ENCODE measurements around the gene CSDE1.

DNA sequence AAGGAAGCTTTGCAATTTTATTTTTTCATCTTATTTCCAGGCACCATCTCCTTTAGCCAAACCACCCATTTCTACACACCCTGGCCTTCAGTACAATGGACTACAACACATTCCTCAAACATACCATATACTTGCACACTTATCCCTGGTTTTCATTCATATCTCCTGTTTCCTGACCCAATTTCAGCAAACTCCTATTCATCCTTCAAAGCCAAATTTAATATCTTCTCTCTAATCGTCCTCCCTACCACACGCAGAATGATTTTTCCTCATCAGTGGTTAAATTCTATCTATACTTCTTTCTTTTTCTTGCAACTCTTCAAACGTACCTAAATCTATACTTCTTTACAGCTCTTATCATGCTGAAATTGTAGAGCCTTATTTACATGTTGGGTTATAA lies 90.8 kb downstream of the CSDE1 start:
- TF ChIP-seq POLR2A (IDR thresholded peaks at IDR 0.05) (no peak), CTCF (IDR thresholded peaks at IDR 0.05) (no peak)

Measured in heart left ventricle (tissue), 13 donors.